Measurements from ENCODE around the gene ATP11B.

ATP11B gene

GRCh38 chr3:182908471-182908870 lies 115.2 kb downstream of the ATP11B start:
- CTCF ChIA-PET: no interaction called here
- POLR2A ChIA-PET: no interaction called here
- TF ChIP-seq HDGF (IDR thresholded peaks at IDR 0.05; ENCODE audit: borderline replicate concordance) (no peak), PKNOX1 (IDR thresholded peaks at IDR 0.05) (no peak)
- DNase-seq (ENCODE audit: extremely low spot score): no peak

GRCh38 chr3:182909318-182910040 lies 116.2 kb downstream of the ATP11B start:
- POLR2A ChIA-PET: no interaction called here

GRCh38 chr3:182910936-182911781 lies 117.9 kb downstream of the ATP11B start:
- no peak for DNase-seq (ENCODE audit: extremely low spot score)
- POLR2A ChIA-PET: no interaction called here
- CTCF ChIA-PET: no interaction called here
- TF ChIP-seq FOXM1 (IDR thresholded peaks at IDR 0.05; ENCODE audit: borderline replicate concordance) (no peak), SP1 (IDR thresholded peaks at IDR 0.05) (no peak), CTBP1 (IDR thresholded peaks at IDR 0.05; ENCODE audit: borderline replicate concordance) (no peak), TARDBP (IDR thresholded peaks at IDR 0.05) (no peak), PKNOX1 (IDR thresholded peaks at IDR 0.05) (no peak), ZNF384 (IDR thresholded peaks at IDR 0.05) (no peak), FOXK2 (IDR thresholded peaks at IDR 0.05) (no peak), FOXA1 (IDR thresholded peaks at IDR 0.05) (no peak), NFRKB (IDR thresholded peaks at IDR 0.05) (no peak), L3MBTL2 (conservative IDR thresholded peaks at IDR 0.05) (no peak), HDGF (IDR thresholded peaks at IDR 0.05; ENCODE audit: borderline replicate concordance) (no peak)

More at GRCh38 chr3:182909318-182910040, 116.2 kb downstream of the ATP11B start:
- CTCF ChIA-PET: interaction anchor here (1.0 kb wide), 2 partner anchors 11 to 27 kb away, joined by 3 to 4 read pairs; no protein-coding TSS in a partner anchor
- peak; percentile 17 for DNase-seq (ENCODE audit: extremely low spot score)
- TF ChIP-seq ZNF384 (IDR thresholded peaks at IDR 0.05) (0 out of 2 replicates have a peak, but pooled peaks have one; percentile 4), FOXA1 (IDR thresholded peaks at IDR 0.05) (no peak)

- CTCF ChIA-PET: no interaction called here
- POLR2A ChIA-PET: no interaction called here
- TF ChIP-seq SP1 (IDR thresholded peaks at IDR 0.05): no peak
- no peak for TF ChIP-seq ARNT (IDR thresholded peaks at IDR 0.05)
- no peak for TF ChIP-seq PKNOX1 (IDR thresholded peaks at IDR 0.05)
- TF ChIP-seq SUZ12 (IDR thresholded peaks at IDR 0.05): no peak
- TF ChIP-seq ELF4 (IDR thresholded peaks at IDR 0.05): no peak
- TF ChIP-seq FOXM1 (IDR thresholded peaks at IDR 0.05; ENCODE audit: borderline replicate concordance): no peak
- no peak for TF ChIP-seq FOXK2 (IDR thresholded peaks at IDR 0.05)
- TF ChIP-seq TARDBP (IDR thresholded peaks at IDR 0.05): no peak
- no peak for TF ChIP-seq ZNF384 (IDR thresholded peaks at IDR 0.05)
- no peak for TF ChIP-seq CTBP1 (IDR thresholded peaks at IDR 0.05; ENCODE audit: borderline replicate concordance)
- TF ChIP-seq NFRKB (IDR thresholded peaks at IDR 0.05): no peak
- TF ChIP-seq HDGF (IDR thresholded peaks at IDR 0.05; ENCODE audit: borderline replicate concordance): no peak
- TF ChIP-seq LEF1 (IDR thresholded peaks at IDR 0.05; ENCODE audit: borderline replicate concordance): no peak
- no peak for TF ChIP-seq FOXA1 (IDR thresholded peaks at IDR 0.05)
- TF ChIP-seq L3MBTL2 (conservative IDR thresholded peaks at IDR 0.05): no peak
- no peak for TF ChIP-seq BHLHE40 (IDR thresholded peaks at IDR 0.05; ENCODE audit: borderline replicate concordance)
- no peak for DNase-seq (ENCODE audit: extremely low spot score)
These were observed 118.4 kb downstream of the ATP11B start for GRCh38 chr3:182911782-182912111.

- ChIA-PET POLR2A (no interaction called here), CTCF (no interaction called here)
- no peak for DNase-seq (ENCODE audit: extremely low spot score)
- TF ChIP-seq PKNOX1 (IDR thresholded peaks at IDR 0.05) (no peak), NFRKB (IDR thresholded peaks at IDR 0.05) (no peak), ELF4 (IDR thresholded peaks at IDR 0.05) (no peak), SUZ12 (IDR thresholded peaks at IDR 0.05) (no peak), CTBP1 (IDR thresholded peaks at IDR 0.05; ENCODE audit: borderline replicate concordance) (no peak), FOXK2 (IDR thresholded peaks at IDR 0.05) (no peak), TARDBP (IDR thresholded peaks at IDR 0.05) (no peak), ZNF384 (IDR thresholded peaks at IDR 0.05) (no peak), BHLHE40 (IDR thresholded peaks at IDR 0.05; ENCODE audit: borderline replicate concordance) (no peak), HDGF (IDR thresholded peaks at IDR 0.05; ENCODE audit: borderline replicate concordance) (no peak), FOXM1 (IDR thresholded peaks at IDR 0.05; ENCODE audit: borderline replicate concordance) (no peak), SP1 (IDR thresholded peaks at IDR 0.05) (no peak)
These were observed 119.2 kb downstream of the ATP11B start for GRCh38 chr3:182912474-182912873.

- no peak for DNase-seq (ENCODE audit: extremely low spot score)
- ChIA-PET POLR2A (no interaction called here), CTCF (no interaction called here)
- TF ChIP-seq CTBP1 (IDR thresholded peaks at IDR 0.05; ENCODE audit: borderline replicate concordance) (no peak), SUZ12 (IDR thresholded peaks at IDR 0.05) (no peak), HDGF (IDR thresholded peaks at IDR 0.05; ENCODE audit: borderline replicate concordance) (no peak), SP1 (IDR thresholded peaks at IDR 0.05) (no peak), LEF1 (IDR thresholded peaks at IDR 0.05; ENCODE audit: borderline replicate concordance) (no peak), FOXA1 (IDR thresholded peaks at IDR 0.05) (no peak), FOXK2 (IDR thresholded peaks at IDR 0.05) (no peak)
These were observed 120.6 kb downstream of the ATP11B start for GRCh38 chr3:182913889-182914288.

All from HEK293T (cell line).